H1 (cell line): ENCODE results near the gene PRR30. TPM values are rescaled to one million over a fixed set of nuclear protein-coding genes. Genes with fewer than 3 reads are reported as not detected.

Experiments used
- BACH1 ChIP-seq: IDR thresholded peaks from 2 replicates; pipeline ENCODE4 v1.6.1; 2012; ENCODE audit warnings: low read length, improper control_type of control experiment
- SUZ12 ChIP-seq: fragments of 200-600 bp; sonication (generic); IDR thresholded peaks from 2 replicates; pipeline ENCODE4 v1.6.1; 2012; ENCODE audit warnings: mild to moderate bottlenecking, inconsistent platforms, low read length, moderate library complexity, mixed read lengths
- polyA plus RNA-seq, 7 experiments: library from polyadenylated mRNA; depleted of rRNA in 3 of 7; stranded (reverse) in 5 of 7; unstranded in 2 of 7; fragments of >200 nt in 5 of 7; fragments of 200-250 nt in 2 of 7; gene quantifications; 1 replicate in 5 of 7; 2 replicates in 1 of 7; 4 replicates in 1 of 7; pipeline versions ENCODE4 v1.2.1 to v1.2.3, GENCODE V29; 2011 to 2013; ENCODE audit warnings: missing spikeins in 2 of 7, mixed read lengths in 2 of 7
- total RNA-seq: library from RNA; stranded (reverse); fragmentation: NEBNext Ultra II Directional; extraction: Animal tissue kit (Norgen Biotek cat#: 25700); gene quantifications from 2 replicates; pipeline ENCODE4 v1.2.1, GENCODE V29; 2021

PRR30 gene
- total and polyA plus RNA-seq, 2 of the 8 experiments (the other 6 are each of a cell fraction or from before 2014, with no cell fraction given): not detected

DNA sequence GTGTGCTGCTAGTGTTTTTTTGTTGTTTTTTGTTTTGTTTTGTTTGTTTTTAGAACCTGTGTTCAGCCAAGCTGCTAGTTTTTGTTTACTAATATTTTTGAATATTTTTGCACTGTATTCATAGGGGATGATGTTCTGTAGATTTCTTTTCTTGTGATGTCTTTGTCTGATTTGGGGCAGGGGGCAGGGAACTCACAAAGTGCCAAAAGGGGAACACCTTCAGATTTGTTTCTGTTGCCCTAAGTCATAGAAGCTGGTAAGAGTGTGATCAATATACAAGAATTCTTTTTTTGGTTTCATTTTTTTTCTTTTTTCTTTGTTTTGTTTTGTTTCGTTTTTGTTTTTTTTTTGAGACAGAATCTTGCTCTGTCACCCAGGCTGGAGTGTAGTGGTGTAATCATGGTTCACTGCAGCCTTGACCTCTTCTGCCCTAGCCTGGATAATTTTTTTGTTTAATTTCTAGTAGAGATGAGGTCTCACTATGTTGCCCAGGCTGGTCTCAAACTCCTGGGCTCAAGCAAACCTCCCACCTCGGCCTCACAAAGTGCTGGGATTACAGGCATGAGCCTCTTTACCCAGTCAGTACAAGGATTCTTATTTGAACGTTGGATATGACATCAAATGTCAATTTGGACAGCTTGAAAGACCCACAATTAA lies 40.3 kb upstream of the PRR30 start (continued):
- no peak for TF ChIP-seq SUZ12
- TF ChIP-seq BACH1: no peak
